Tibial nerve (tissue), 4 donors: ENCODE data around the gene ALPI.

ENCODE experiments used
- CTCF ChIP-seq, 5 experiments: fragments of 200-600 bp in 3 of 5; fragments of 450-650 bp in 2 of 5; sonication (generic) in 3 of 5; IDR thresholded peaks; one replicate each; pipeline ENCODE4 v1.5.1; 2016 to 2019; ENCODE audit warnings: antibody characterized with exemption in 5 of 5, mild to moderate bottlenecking in 3 of 5, moderate library complexity in 2 of 5
- EP300 ChIP-seq, 2 donors: sonication (generic); formaldehyde crosslinking; IDR thresholded peaks; one replicate each; pipeline ENCODE4 v1.6.1; 2017; ENCODE audit warnings: antibody characterized with exemption in 2 of 2, mild to moderate bottlenecking in 1 of 2
- POLR2A ChIP-seq, 2 donors: fragments of 450-650 bp; IDR thresholded peaks; one replicate each; pipeline ENCODE4 v1.6.1; 2017; ENCODE audit warnings: antibody characterized with exemption in 2 of 2, mild to moderate bottlenecking in 2 of 2, moderate library complexity in 2 of 2

DNA sequence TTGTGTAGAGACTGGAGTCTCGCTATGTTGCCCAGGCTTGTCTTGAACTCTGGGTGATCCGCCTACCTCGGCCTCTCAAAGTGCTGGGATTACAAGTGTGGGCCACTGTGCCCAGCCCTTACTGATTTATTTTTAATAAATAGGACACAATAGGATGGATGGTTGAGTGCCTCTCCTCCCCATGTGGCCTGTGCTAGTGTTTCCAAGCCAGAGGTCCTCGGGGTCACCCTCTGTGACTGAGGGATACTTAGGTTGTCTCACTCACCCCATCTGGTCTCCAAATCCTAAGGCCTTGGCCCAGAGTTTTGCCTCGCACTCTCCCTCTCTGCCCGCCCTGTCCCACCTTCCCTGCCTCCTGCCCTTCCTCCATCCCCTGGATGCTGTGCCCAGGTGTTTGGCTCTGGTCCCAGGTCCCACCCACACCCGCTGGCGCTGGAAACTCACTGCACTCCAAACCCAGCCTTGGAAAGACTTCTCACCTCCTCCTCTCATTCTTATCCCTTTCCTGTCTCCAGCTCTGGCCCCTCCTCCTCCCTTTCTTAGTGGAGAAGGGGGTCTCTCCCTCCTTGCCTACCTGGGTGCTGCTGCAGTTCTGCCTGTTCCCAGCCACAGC is 36.4 kb downstream of the ALPI start:
- TF ChIP-seq POLR2A (IDR thresholded peaks at IDR 0.05) (no peak), CTCF (IDR thresholded peaks at IDR 0.05) (no peak), EP300 (IDR thresholded peaks at IDR 0.05) (no peak)
